Activated CD4-positive, alpha-beta memory T cell treated with anti-CD3 and anti-CD28 coated beads for 36 hours (primary cell): ENCODE measurements around the gene ZNF267. TPM values are rescaled to one million over a fixed set of nuclear protein-coding genes. Genes with fewer than 3 reads are reported as not detected.
A peak's percentile ranks its signal among the peaks of the same experiment; 100 is the strongest.

Experiments used
- CTCF ChIA-PET: fragments of 350-600 bp; sonication (Branson Sonifier 250); formaldehyde crosslinking; loops from one replicate; lab custom pipeline; 2021; ENCODE audit warnings: antibody characterized with exemption, inconsistent platforms; lab: Charles Lee
- POLR2A ChIA-PET: fragments of 350-600 bp; sonication (Branson Sonifier 250); formaldehyde crosslinking; loops from one replicate; lab custom pipeline; 2021; ENCODE audit warnings: antibody characterized with exemption; lab: Charles Lee
- DNase-seq: peaks from one replicate; pipeline ENCODE4 v3.0.0-alpha.2; 2020
- H3K27ac Mint-ChIP-seq: one replicate; pipeline ENCODE4 v1.8.0; 2021; ENCODE audit warnings: mixed read lengths
- H3K27me3 Mint-ChIP-seq: one replicate; pipeline ENCODE4 v1.8.0; 2021; ENCODE audit warnings: mixed read lengths
- H3K36me3 Mint-ChIP-seq: one replicate; pipeline ENCODE4 v1.8.0; 2021; ENCODE audit warnings: mixed read lengths
- H3K4me1 Mint-ChIP-seq: one replicate; pipeline ENCODE4 v1.8.0; 2021; ENCODE audit warnings: low read depth, mixed read lengths
- H3K4me3 Mint-ChIP-seq: one replicate; pipeline ENCODE4 v1.8.0; 2021; ENCODE audit warnings: mild to moderate bottlenecking, mixed read lengths
- H3K9me3 Mint-ChIP-seq: one replicate; pipeline ENCODE4 v1.8.0; 2021; ENCODE audit warnings: mixed read lengths
- intact Hi-C: fragments of 100-400 bp; cut with micrococcal nuclease; formaldehyde crosslinking; loops from one replicate; pipeline ENCODE4 v1.15.1; 2023
- total RNA-seq, 2 experiments: library from RNA; stranded (reverse); gene quantifications; one replicate each; pipeline ENCODE4 v1.2.3, GENCODE V29; 2021

ZNF267 gene
- total RNA-seq, 2 experiments from 2014 or later = 72.1 to 76.4 TPM

DNA sequence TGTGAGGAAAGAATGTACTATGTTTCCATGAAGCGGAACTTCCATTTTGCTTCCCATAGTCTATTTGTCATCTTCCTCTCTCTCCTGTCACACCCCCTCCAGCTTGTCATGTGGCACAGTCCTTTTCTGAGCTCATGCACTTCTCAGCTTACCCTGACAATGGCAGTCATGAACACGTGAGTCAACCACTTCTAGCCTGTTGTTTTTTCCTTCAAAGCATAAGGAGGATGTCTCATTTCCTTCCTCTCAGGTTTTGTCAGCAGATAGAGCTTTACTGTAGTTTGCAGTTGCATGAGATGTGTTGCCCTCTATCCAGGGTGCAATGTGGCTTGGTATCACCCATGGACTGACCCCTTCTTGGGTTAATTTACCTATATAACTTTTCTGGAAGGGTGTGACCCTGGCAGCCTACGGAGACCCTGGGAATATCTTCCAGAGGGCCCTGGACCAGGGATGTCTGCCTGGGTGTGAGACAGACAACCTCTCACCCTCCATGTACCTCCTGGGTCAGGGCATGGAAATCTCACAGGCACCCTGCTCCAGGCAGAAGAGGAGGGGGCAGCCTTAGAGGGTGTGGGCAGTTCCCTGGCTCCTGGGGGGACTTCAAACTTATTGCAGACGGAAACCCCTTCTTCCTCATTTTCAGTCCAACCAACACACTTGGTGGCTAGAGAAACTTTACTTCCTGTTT is 4.0 kb upstream of the ZNF267 start:
- Mint-ChIP-seq H3K4me3 (peak overlapping the region; percentile 59), H3K27me3 (no peaks in the 10 kb centered on the region), H3K36me3 (peaks cover 9% of the 10 kb centered on the region), H3K27ac (peak overlapping the region; percentile 96), H3K4me1 (peaks cover 51% of the 10 kb centered on the region), H3K9me3 (no peaks in the 10 kb centered on the region)
- POLR2A ChIA-PET = interaction anchor here (0.7 to 2.9 kb wide), 6 partner anchors 8 to 796 kb away, joined by 3 to 26 read pairs (median 4); partner anchors contain the start of genes ARMC5, ZNF646 and ZNF668
- intact Hi-C loops = loop anchor here (1.0 to 10.0 kb wide), 12 partner anchors 8 to 947 kb away; partner anchors contain the start of genes ARMC5, FBXL19, SETD1A and VKORC1
- CTCF ChIA-PET = interaction anchor here (0.6 to 3.7 kb wide), 27 partner anchors 8 to 1025 kb away, joined by 3 to 43 read pairs (median 5); partner anchors contain the start of genes ARMC5, HSD3B7, RUSF1 and ZNF843
- DNase-seq = peak; percentile 86

DNA sequence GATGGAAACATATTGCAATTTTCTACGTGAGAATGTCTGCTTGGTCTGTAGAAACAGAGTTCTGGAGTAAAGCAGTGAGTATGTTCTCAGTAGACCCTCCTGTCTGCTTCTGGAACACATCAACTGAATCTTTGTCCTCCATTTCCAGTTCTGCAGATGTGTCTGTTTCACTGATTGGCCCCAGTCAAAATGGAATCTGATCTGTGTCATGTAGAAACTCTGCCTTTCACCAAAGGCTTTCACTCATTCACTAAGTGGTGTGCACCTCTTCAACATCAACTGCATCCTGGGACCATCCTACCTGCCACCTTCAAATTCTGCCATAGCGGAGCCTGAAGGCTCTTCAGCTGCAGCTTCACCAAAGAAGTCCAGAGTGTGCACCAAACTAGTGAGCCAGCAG is 2.8 kb upstream of the ZNF267 start:
- Mint-ChIP-seq H3K36me3 (peaks cover 21% of the 10 kb centered on the region), H3K4me1 (peaks cover 45% of the 10 kb centered on the region), H3K27ac (peak overlapping the region; percentile 84), H3K27me3 (no peaks in the 10 kb centered on the region), H3K9me3 (no peaks in the 10 kb centered on the region), H3K4me3 (peak overlapping the region; percentile 48)
- ChIA-PET POLR2A (no interaction called here), CTCF (no interaction called here)
- DNase-seq = peak; percentile 49
- intact Hi-C loops = no loop called here

DNA sequence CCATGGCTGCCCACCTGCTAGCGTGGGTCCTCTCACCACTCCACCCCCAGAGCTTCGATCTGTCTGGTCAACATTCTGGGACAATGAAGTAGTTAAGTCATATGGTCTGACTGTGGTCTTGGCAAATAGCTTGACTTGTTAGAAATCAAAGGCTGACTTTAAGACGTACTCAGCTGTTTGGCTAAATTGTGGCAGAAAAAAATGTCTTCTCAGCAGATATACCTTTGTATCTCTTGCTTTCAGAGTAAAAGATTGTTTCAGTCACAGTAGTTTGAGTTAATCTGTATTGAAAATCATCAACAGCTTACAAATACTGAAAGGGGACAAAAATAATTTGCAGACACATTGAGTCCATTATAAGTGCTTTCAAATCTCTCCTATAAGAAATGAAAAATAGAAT is 2.1 kb upstream of the ZNF267 start:
- H3K27ac Mint-ChIP-seq = peak overlapping the region; percentile 18
- H3K9me3 Mint-ChIP-seq = no peaks in the 10 kb centered on the region
- H3K4me1 Mint-ChIP-seq = peaks cover 51% of the 10 kb centered on the region
- H3K4me3 Mint-ChIP-seq = no peak overlapping the region
- no peak for DNase-seq
- POLR2A ChIA-PET = no interaction called here
- no peaks in the 10 kb centered on the region for H3K27me3 Mint-ChIP-seq
- CTCF ChIA-PET = interaction anchor here (1.0 kb wide), 1 partner anchor 730 kb away, joined by 3 read pairs; no protein-coding TSS in a partner anchor
- H3K36me3 Mint-ChIP-seq = peaks cover 28% of the 10 kb centered on the region
- intact Hi-C loops = no loop called here

DNA sequence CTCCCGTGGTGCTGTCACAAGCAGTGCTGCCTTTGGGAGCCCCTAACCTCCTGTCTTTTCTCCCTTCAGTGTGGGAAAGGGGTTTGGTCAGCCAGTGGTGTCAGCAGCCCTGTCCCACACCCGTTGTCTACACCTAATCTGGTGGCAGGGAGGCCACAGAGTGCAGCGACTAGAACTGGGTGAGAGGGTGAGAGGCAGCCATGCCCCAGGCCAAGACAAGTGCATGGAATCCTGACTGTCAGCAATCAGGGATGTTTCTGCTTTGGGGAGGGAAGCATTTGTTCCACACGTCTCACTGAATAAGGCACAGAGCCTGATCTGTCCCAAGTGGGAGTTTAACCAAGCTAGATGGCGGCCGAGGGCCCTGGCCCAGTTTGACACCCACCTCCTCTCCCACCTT is 1.4 kb upstream of the ZNF267 start:
- no peak for DNase-seq
- ChIA-PET CTCF (interaction anchor here (1.0 kb wide), 1 partner anchor 730 kb away, joined by 3 read pairs; no protein-coding TSS in a partner anchor), POLR2A (no interaction called here)
- H3K36me3 Mint-ChIP-seq = peaks cover 34% of the 10 kb centered on the region
- no peak overlapping the region for H3K4me3 Mint-ChIP-seq
- intact Hi-C loops = no loop called here
- peak overlapping the region; percentile 59 for H3K27ac Mint-ChIP-seq
- H3K27me3 Mint-ChIP-seq = no peaks in the 10 kb centered on the region
- H3K9me3 Mint-ChIP-seq = no peaks in the 10 kb centered on the region
- peaks cover 58% of the 10 kb centered on the region for H3K4me1 Mint-ChIP-seq

DNA sequence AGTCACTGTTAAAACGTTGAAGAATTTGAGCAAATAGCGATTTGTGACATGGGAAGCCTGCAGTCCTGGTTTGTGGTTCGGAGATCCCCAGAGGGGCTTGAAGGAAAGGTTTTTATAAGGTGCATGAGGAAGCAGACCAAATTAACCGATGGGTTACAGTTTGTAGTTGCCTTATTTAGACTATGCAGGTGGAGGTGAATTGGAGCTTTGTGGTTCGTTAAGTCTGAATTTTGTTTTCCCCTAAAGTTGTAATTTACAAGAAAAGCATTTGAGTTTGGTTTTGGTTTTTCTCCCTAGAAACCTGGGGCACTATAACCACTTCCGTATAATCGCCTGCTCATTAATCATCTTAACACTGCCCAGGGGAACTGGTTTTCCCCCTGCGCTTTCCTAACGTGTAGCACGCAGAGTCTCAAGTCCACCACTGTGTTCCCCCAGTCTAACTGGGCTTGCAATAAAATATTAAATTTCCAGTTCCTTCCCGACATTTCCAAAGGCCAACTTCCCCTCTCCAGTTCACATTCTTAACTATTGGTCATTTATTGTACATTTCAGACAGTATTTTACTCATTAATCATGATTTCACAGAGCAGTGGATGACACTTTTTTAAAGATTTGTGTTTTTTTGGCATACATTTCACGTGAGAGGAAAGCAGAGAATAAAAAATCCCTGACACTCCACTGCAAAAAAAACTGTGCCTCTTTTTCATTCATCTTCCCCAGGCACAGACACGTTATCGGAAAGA is 932 bp downstream of the ZNF267 start:
- CTCF ChIA-PET = no interaction called here
- peak overlapping the region; percentile 99 for H3K27ac Mint-ChIP-seq
- DNase-seq = peak; percentile 67
- peak overlapping the region; percentile 90 for H3K4me3 Mint-ChIP-seq
- POLR2A ChIA-PET = interaction anchor here (0.7 to 3.1 kb wide), 9 partner anchors 7 to 694 kb away, joined by 3 to 18 read pairs (median 8); partner anchors contain the start of genes ARMC5 and FUS
- peaks cover 69% of the 10 kb centered on the region for H3K4me1 Mint-ChIP-seq
- no peaks in the 10 kb centered on the region for H3K27me3 Mint-ChIP-seq
- intact Hi-C loops = loop anchor here (2.0 to 5.0 kb wide), 2 partner anchors 520 to 697 kb away; partner anchors contain the start of gene ITGAX
- no peaks in the 10 kb centered on the region for H3K9me3 Mint-ChIP-seq
- peaks cover 55% of the 10 kb centered on the region for H3K36me3 Mint-ChIP-seq

DNA sequence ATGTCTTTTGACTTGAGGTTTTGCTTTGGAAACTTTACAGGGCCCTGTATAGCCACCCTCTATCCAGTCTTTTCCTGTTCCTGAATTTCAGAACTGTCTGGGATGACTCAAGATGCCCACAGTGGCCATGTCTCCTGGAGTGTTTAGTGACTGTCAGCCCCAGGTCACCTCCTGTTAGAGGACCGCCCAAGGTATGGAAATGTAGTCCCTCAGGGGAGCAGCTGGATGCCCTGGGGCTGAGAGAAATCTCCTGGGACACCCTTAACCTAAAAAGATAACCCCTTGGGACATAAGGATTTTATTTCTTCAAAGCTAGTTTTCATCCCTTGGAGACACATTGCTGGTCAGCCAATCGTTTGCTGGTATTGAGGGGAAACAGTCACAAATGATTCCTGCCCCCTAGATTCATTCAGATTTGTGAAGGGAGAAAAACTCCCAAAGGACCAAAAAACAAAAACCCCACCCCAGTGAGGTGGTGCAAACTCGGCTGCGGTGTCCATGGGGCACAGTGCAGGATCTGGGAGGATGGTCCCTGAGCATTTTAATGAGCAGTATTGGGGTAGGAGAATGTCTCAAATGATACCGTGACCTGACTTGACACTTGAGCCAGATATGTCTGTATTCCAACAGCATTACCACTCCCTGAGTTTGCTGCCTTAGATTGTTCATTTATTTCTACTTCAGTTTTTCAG is 1.7 kb downstream of the ZNF267 start:
- DNase-seq = peak; percentile 47
- peaks cover 62% of the 10 kb centered on the region for H3K36me3 Mint-ChIP-seq
- no peaks in the 10 kb centered on the region for H3K27me3 Mint-ChIP-seq
- no peaks in the 10 kb centered on the region for H3K9me3 Mint-ChIP-seq
- H3K4me3 Mint-ChIP-seq = peak overlapping the region; percentile 90
- POLR2A ChIA-PET = interaction anchor here (2.4 to 3.1 kb wide), 3 partner anchors 13 to 416 kb away, joined by 6 to 18 read pairs (median 18); partner anchors contain the start of gene ARMC5
- peak overlapping the region; percentile 99 for H3K27ac Mint-ChIP-seq
- CTCF ChIA-PET = interaction anchor here (1.6 kb wide), 1 partner anchor 19 kb away, joined by 4 read pairs; no protein-coding TSS in a partner anchor
- peaks cover 71% of the 10 kb centered on the region for H3K4me1 Mint-ChIP-seq
- intact Hi-C loops = loop anchor here (2.0 to 5.0 kb wide), 2 partner anchors 520 to 698 kb away; partner anchors contain the start of gene ITGAX

DNA sequence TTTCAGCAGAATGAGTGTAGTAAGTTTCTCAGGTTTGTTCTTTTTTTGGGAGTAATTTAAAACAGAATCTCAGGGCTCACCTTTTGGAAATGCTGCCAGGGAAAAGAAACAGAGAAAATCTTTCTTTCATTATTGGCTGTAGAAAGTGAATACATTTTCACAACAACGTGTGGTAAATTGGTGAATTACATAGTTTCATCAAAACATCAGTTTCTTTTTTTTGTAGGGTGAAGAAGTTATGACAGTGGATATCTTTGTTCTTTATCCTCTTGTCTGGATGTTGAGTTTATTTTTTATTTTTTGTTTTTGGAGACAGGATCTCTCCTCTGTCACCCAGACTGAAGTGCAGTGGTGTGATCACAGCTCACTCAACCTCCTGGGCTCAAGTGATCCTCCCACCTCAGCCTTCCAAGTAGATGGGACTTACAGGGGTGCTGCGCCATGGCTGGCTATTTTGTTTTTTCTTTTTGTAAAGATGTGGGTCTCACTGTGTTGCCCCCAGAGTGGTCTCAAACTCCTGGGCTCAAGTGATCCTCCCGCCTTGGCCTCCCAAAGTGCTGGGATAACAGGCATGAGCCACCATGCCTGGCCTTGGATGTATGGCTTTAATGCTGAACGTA is 2.4 kb downstream of the ZNF267 start:
- DNase-seq = peak; percentile 27
- POLR2A ChIA-PET = interaction anchor here (1.1 to 3.1 kb wide), 5 partner anchors 7 to 417 kb away, joined by 3 to 26 read pairs (median 18); partner anchors contain the start of gene ARMC5

DNA sequence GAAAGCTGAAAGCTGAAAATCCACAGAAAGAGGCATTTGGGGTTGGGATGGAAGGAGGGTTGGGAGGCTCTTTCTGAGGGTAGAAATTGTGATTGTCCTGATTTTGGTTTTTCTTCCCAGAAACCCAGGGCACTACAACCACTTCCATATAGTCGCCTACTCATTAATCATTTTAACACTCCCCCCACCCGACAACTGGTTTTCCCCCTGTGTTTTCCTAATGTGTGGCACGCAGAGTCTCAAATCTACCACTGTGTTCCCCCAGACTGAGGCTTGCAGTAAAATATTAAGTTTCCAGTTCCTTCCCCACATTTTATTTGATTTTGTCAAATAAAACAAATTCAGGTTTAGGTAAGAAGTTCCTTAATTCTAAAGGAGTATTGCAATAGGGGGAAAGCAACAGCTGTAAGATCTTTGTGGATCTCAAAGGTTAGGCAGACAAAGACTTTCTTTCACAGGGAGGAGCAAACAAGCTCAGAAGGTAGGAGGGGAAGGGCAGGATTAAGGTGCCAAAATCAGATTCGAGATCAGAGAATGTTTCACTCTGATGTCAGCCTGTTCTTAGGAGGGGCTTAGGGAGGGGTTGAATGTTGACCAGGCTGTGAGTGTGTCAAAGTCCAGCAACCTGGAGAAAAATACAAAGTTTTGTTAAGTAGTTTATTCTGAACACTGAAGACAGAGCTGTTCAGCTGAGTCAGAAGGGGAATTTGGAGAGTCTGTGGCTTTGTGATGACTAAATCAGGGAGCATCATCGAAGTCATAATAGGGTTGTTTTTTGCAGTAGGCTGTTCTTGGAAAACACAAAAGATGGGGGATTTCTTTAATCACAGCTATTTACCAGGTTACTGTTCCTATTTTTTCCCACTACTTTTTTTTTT is 3.6 kb downstream of the ZNF267 start:
- DNase-seq = peak; percentile 74
- no peaks in the 10 kb centered on the region for H3K9me3 Mint-ChIP-seq
- H3K4me3 Mint-ChIP-seq = peak overlapping the region; percentile 90
- peaks cover 77% of the 10 kb centered on the region for H3K36me3 Mint-ChIP-seq
- peak overlapping the region; percentile 99 for H3K27ac Mint-ChIP-seq
- H3K27me3 Mint-ChIP-seq = no peaks in the 10 kb centered on the region
- CTCF ChIA-PET = interaction anchor here (1.2 to 3.0 kb wide), 2 partner anchors 8 to 419 kb away, joined by 3 to 42 read pairs; no protein-coding TSS in a partner anchor
- POLR2A ChIA-PET = interaction anchor here (0.6 to 2.9 kb wide), 10 partner anchors 9 to 697 kb away, joined by 3 to 26 read pairs (median 6); partner anchors contain the start of genes ARMC5 and RUSF1
- H3K4me1 Mint-ChIP-seq = peaks cover 71% of the 10 kb centered on the region
- intact Hi-C loops = loop anchor here (1.0 to 5.0 kb wide), 3 partner anchors 8 to 700 kb away; no protein-coding TSS in a partner anchor

More for the DNA sequence above, 2.4 kb downstream of the ZNF267 start:
- Mint-ChIP-seq H3K4me1 (peaks cover 71% of the 10 kb centered on the region), H3K27me3 (no peaks in the 10 kb centered on the region), H3K9me3 (no peaks in the 10 kb centered on the region), H3K4me3 (peak overlapping the region; percentile 90), H3K36me3 (peaks cover 69% of the 10 kb centered on the region), H3K27ac (peak overlapping the region; percentile 99)
- intact Hi-C loops = loop anchor here (2.0 to 5.0 kb wide), 2 partner anchors 521 to 699 kb away; partner anchors contain the start of gene ITGAX
- CTCF ChIA-PET = interaction anchor here (1.6 to 3.0 kb wide), 2 partner anchors 7 to 18 kb away, joined by 4 to 42 read pairs; no protein-coding TSS in a partner anchor

DNA sequence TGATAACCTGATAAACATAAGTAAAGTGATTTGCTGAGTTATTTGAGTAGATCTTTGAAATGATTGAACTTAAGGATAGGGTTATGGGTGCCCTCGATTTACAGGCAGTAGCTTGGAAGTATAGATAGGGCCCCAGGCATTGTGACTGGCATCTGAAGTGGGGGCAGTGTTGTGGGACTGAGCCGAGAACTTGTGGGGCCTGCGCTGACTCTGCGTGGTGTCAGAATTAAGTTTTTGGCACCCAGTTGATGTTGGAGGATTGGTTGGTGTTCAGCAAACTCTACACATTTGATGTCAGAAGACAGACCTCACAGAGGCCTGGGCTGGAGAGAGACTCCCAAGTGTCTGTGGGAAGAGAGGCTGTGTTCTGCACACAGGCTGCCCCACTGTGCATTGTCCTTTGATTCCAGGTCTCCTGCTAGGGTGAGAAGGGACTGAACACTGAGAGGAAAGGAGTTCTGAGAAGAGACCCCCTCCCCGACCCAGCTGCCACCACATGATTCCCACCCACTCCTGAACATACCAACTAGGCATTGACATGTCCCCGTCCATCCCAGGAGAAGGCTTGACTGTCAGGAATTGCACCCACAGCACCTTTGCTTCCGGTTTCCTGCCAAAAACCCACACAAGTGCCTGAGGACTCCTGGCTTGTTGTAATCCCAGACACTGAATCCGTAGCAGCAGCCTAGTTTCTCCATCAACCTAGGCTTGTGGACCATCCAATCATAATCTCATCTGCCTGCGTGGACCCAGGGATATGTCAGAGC is 4.5 kb downstream of the ZNF267 start:
- intact Hi-C loops = loop anchor here (1.0 to 5.0 kb wide), 3 partner anchors 9 to 701 kb away; no protein-coding TSS in a partner anchor
- CTCF ChIA-PET = interaction anchor here (1.0 to 3.0 kb wide), 3 partner anchors 9 to 420 kb away, joined by 3 to 42 read pairs (median 4); no protein-coding TSS in a partner anchor
- Mint-ChIP-seq H3K36me3 (peaks cover 84% of the 10 kb centered on the region), H3K4me1 (peaks cover 71% of the 10 kb centered on the region), H3K9me3 (no peaks in the 10 kb centered on the region), H3K4me3 (peak overlapping the region; percentile 90), H3K27ac (peak overlapping the region; percentile 99), H3K27me3 (no peaks in the 10 kb centered on the region)
- POLR2A ChIA-PET = interaction anchor here (0.6 to 2.9 kb wide), 9 partner anchors 8 to 698 kb away, joined by 3 to 26 read pairs (median 6); partner anchors contain the start of genes ARMC5 and RUSF1
- peak; percentile 52 for DNase-seq
